Keratinocyte (primary cell): ENCODE data around the gene ELANE. TPM values are rescaled to one million over a fixed set of nuclear protein-coding genes. Genes with fewer than 3 reads are reported as not detected.

Experiments used
- DNase-seq: peaks from one replicate; pipeline ENCODE4 v3.0.0-alpha.2; 2011; ENCODE audit warnings: low read depth, missing footprints, low spot score
- FAIRE-seq: peaks from 2 replicates; lab custom pipeline; 2011; peaks lifted over from hg19 to GRCh38; lab: Jason Lieb, UNC
- H2AFZ ChIP-seq: 2 replicates; pipeline ENCODE4 v1.6.0; 2012; ENCODE audit warnings: low read length, control low read depth, inconsistent platforms; ENCODE audit not compliant: control insufficient read depth
- H3K27ac ChIP-seq: 2 replicates; pipeline ENCODE4 v1.5.1; 2011; ENCODE audit warnings: low read length; ENCODE audit not compliant: control insufficient read depth, insufficient read depth
- H3K27me3 ChIP-seq: 3 replicates; pipeline ENCODE4 v1.6.0; 2011; ENCODE audit warnings: low read length; ENCODE audit not compliant: control insufficient read depth, insufficient read depth; ENCODE audit errors: extremely low read depth
- H3K36me3 ChIP-seq, 2 experiments: 2 replicates in 1 of 2; 3 replicates in 1 of 2; pipeline ENCODE4 v1.5.1; 2011; ENCODE audit warnings: low read length in 2 of 2, mild to moderate bottlenecking in 1 of 2; ENCODE audit not compliant: control insufficient read depth in 2 of 2, insufficient read depth in 2 of 2; ENCODE audit errors: extremely low read depth in 1 of 2
- H3K4me1 ChIP-seq: 3 replicates; pipeline ENCODE4 v1.5.1; 2011; ENCODE audit warnings: low read length; ENCODE audit not compliant: control insufficient read depth, insufficient read depth; ENCODE audit errors: extremely low read depth
- H3K4me2 ChIP-seq: 3 replicates; pipeline ENCODE4 v1.6.0; 2011; ENCODE audit warnings: low read depth, low read length; ENCODE audit not compliant: control insufficient read depth, insufficient read depth; ENCODE audit errors: extremely low read depth
- H3K4me3 ChIP-seq, 3 experiments: fragments of 200-600 bp in 1 of 3; sonication (generic) in 1 of 3; 2 replicates in 2 of 3; 3 replicates in 1 of 3; pipeline ENCODE4 v1.5.1; 2011 to 2016; ENCODE audit warnings: low read length in 3 of 3, mild to moderate bottlenecking in 3 of 3, control low read depth in 2 of 3, inconsistent platforms in 1 of 3, low read depth in 1 of 3, mixed read lengths in 1 of 3, mixed run types in 1 of 3, moderate library complexity in 1 of 3; ENCODE audit not compliant: control insufficient read depth in 2 of 3, insufficient read depth in 2 of 3; ENCODE audit errors: extremely low read depth in 1 of 3
- H3K79me2 ChIP-seq: 2 replicates; pipeline ENCODE4 v1.6.0; 2012; ENCODE audit warnings: low read length; ENCODE audit not compliant: control insufficient read depth, insufficient read depth
- H3K9ac ChIP-seq: 3 replicates; pipeline ENCODE4 v1.6.0; 2011; ENCODE audit warnings: low read length; ENCODE audit not compliant: control insufficient read depth, insufficient read depth; ENCODE audit errors: extremely low read depth
- H3K9me1 ChIP-seq: 3 replicates; pipeline ENCODE4 v1.6.0; 2011; ENCODE audit warnings: low read length; ENCODE audit not compliant: control insufficient read depth, insufficient read depth; ENCODE audit errors: extremely low read depth
- H3K9me3 ChIP-seq: 2 replicates; pipeline ENCODE4 v1.5.1; 2012; ENCODE audit warnings: low read depth, low read length; ENCODE audit not compliant: control insufficient read depth
- H4K20me1 ChIP-seq: 3 replicates; pipeline ENCODE4 v1.6.0; 2011; ENCODE audit warnings: low read length; ENCODE audit not compliant: control insufficient read depth, insufficient read depth; ENCODE audit errors: extremely low read depth
- CTCF ChIP-seq, 3 experiments: IDR thresholded peaks in 1 of 3; conservative IDR thresholded peaks in 1 of 3; optimal IDR thresholded peaks in 1 of 3; 2 replicates in 2 of 3; 3 replicates in 1 of 3; pipeline versions ENCODE3 to v1.5.1; 2011; ENCODE audit warnings: low read length in 3 of 3, mild to moderate bottlenecking in 3 of 3, moderate library complexity in 2 of 3, control low read depth in 1 of 3, inconsistent platforms in 1 of 3; ENCODE audit not compliant: insufficient read depth in 2 of 3; ENCODE audit errors: extremely low read depth in 1 of 3
- EZH2 ChIP-seq: IDR thresholded peaks from one replicate; pipeline ENCODE4 v1.6.1; 2012; ENCODE audit warnings: inconsistent platforms, mild to moderate bottlenecking, low read length, moderate library complexity
- dilution Hi-C: fragments of 300-500 bp; cut with MboI; formaldehyde crosslinking; loops from one replicate; pipeline ENCODE4 v1.7.0; 2020; ENCODE audit warnings: low sequenced_read_pairs; ENCODE audit not compliant: extremely low pct_ligation_motif_present
- polyA plus RNA-seq, 5 experiments: library from polyadenylated mRNA; depleted of rRNA in 3 of 5; stranded (reverse) in 3 of 5; stranded (forward) in 1 of 5; unstranded in 1 of 5; fragments of >200 nt; gene quantifications; 1 replicate in 1 of 5; 2 replicates in 3 of 5; 3 replicates in 1 of 5; pipeline versions ENCODE4 v1.2.1 to v1.2.3, GENCODE V29; 2011 to 2012; ENCODE audit warnings: missing spikeins in 2 of 5, low read depth in 1 of 5, low replicate concordance in 1 of 5

ELANE gene
- polyA plus RNA-seq, 1 donor (not counting 4 experiments of a cell fraction or from before 2014, with no cell fraction given): not detected

GRCh38 chr19:898663-899062 lies 46.6 kb downstream of the ELANE start:
- Histone ChIP-seq H3K9ac (no peak overlapping the region), H3K27me3 (no peaks in the 10 kb centered on the region), H3K36me3 (peaks cover 5 to 17% of the 10 kb centered on the region in 2 experiments), H3K4me1 (no peaks in the 10 kb centered on the region), H3K9me1 (no peaks in the 10 kb centered on the region), H3K9me3 (no peaks in the 10 kb centered on the region), H3K4me2 (no peak overlapping the region), H3K79me2 (peaks cover 5% of the 10 kb centered on the region), H4K20me1 (no peaks in the 10 kb centered on the region), H3K4me3 (no peak overlapping the region), H3K27ac (no peak overlapping the region), H2AFZ (no peak overlapping the region)
- FAIRE-seq (no peak), DNase-seq (no peak)
- TF ChIP-seq CTCF (optimal IDR thresholded peaks at IDR 0.05 in 1 of 3, IDR thresholded peaks at IDR 0.05 in 1 of 3, conservative IDR thresholded peaks at IDR 0.05 in 1 of 3; ENCODE audit: extremely low read depth in 1 of 3, insufficient read depth in 2 of 3, low read length in 3 of 3) (no peak), EZH2 (no peak)
- dilution Hi-C loops: no loop called here

GRCh38 chr19:899336-900042 lies 47.4 kb downstream of the ELANE start:
- dilution Hi-C loops: no loop called here
- no peak overlapping the region for H3K4me3 ChIP-seq
- FAIRE-seq (no peak), DNase-seq (no peak)
- H4K20me1 ChIP-seq: no peaks in the 10 kb centered on the region
- H3K9ac ChIP-seq: no peak overlapping the region
- H3K4me2 ChIP-seq: no peak overlapping the region
- TF ChIP-seq CTCF (optimal IDR thresholded peaks at IDR 0.05 in 1 of 3, IDR thresholded peaks at IDR 0.05 in 1 of 3, conservative IDR thresholded peaks at IDR 0.05 in 1 of 3; ENCODE audit: extremely low read depth in 1 of 3, insufficient read depth in 2 of 3, low read length in 3 of 3): no peak
- no peak for TF ChIP-seq EZH2
- peaks cover 5 to 17% of the 10 kb centered on the region in 2 experiments for H3K36me3 ChIP-seq
- H2AFZ ChIP-seq: no peak overlapping the region
- no peaks in the 10 kb centered on the region for H3K9me3 ChIP-seq
- H3K4me1 ChIP-seq: no peaks in the 10 kb centered on the region
- no peaks in the 10 kb centered on the region for H3K27me3 ChIP-seq
- no peak overlapping the region for H3K27ac ChIP-seq
- no peaks in the 10 kb centered on the region for H3K9me1 ChIP-seq
- H3K79me2 ChIP-seq: peaks cover 11% of the 10 kb centered on the region
